BJ (cell line): ENCODE measurements around the gene FHL1. TPM values are rescaled to one million over a fixed set of nuclear protein-coding genes. Genes with fewer than 3 reads are reported as not detected.

Experiments
- CTCF ChIA-PET: fragments of 350-600 bp; formaldehyde crosslinking; extraction: SDS; loops from one replicate; lab custom pipeline; 2021; ENCODE audit warnings: antibody characterized with exemption, inconsistent platforms; lab: Yijun Ruan, JAX
- POLR2A ChIA-PET: fragments of 300-600 bp; sonication (Branson Sonifier 250); formaldehyde crosslinking; extraction: SDS; loops from one replicate; lab custom pipeline; 2021; ENCODE audit warnings: antibody characterized with exemption; lab: Charles Lee
- DNase-seq: peaks from one replicate; pipeline ENCODE4 v3.0.0-alpha.2; 2011; ENCODE audit warnings: low read depth
- H3K27me3 ChIP-seq: 2 replicates; pipeline ENCODE4 v1.6.0; 2011; ENCODE audit warnings: low read length; ENCODE audit not compliant: control insufficient read depth, insufficient read depth
- H3K36me3 ChIP-seq: 2 replicates; pipeline ENCODE4 v1.5.1; 2011; ENCODE audit warnings: low read length; ENCODE audit not compliant: control insufficient read depth, insufficient read depth
- H3K4me3 ChIP-seq: 2 replicates; pipeline ENCODE4 v1.5.1; 2011; ENCODE audit warnings: low read depth, mild to moderate bottlenecking, control low read depth, low read length
- polyA plus RNA-seq: library from polyadenylated mRNA; depleted of rRNA; stranded (reverse); fragments of >200 nt; gene quantifications from 2 replicates; pipeline ENCODE4 v1.2.3, GENCODE V29; 2011
- TF ChIP-seq, protein P1 (sequence below): IDR thresholded peaks from 2 replicates; pipeline ENCODE4 v1.5.1; 2011; ENCODE audit warnings: low read depth, mild to moderate bottlenecking, control low read depth, inconsistent platforms, low read length, moderate library complexity; ENCODE audit not compliant: insufficient read depth

The FHL1 gene
- polyA plus RNA-seq, 1 experiment: 1,251 TPM

DNA sequence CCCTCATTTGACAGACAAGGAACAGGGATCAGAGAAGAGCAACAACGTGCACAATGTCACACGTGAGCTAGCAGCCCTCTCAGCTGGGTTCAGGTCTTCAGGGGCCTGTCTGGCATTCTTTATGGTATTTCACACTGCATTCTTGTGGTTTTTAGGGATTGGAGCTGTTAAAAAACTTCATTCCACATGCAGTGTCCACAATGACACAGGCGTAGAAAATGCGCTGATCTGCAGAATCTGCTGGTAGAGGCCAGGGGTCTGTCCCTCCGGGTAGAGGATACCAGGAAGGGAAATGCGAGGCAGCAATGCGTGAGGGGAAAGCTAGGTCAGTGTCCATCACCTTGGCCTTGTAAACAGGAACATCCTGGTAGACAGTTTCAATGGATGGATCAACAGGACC lies 67.2 kb downstream of the FHL1 start:
- ChIA-PET POLR2A (interaction anchor here (1.0 kb wide), 1 partner anchor 45 kb away, joined by 5 read pairs; no protein-coding TSS in a partner anchor), CTCF (interaction anchor here (0.9 to 1.7 kb wide), 2 partner anchors 50 to 54 kb away, joined by 3 to 6 read pairs; no protein-coding TSS in a partner anchor)
- H3K4me3 ChIP-seq: no peak overlapping the region
- H3K36me3 ChIP-seq: peaks cover 3% of the 10 kb centered on the region
- no peaks in the 10 kb centered on the region for H3K27me3 ChIP-seq
- TF ChIP-seq, protein P1, sequence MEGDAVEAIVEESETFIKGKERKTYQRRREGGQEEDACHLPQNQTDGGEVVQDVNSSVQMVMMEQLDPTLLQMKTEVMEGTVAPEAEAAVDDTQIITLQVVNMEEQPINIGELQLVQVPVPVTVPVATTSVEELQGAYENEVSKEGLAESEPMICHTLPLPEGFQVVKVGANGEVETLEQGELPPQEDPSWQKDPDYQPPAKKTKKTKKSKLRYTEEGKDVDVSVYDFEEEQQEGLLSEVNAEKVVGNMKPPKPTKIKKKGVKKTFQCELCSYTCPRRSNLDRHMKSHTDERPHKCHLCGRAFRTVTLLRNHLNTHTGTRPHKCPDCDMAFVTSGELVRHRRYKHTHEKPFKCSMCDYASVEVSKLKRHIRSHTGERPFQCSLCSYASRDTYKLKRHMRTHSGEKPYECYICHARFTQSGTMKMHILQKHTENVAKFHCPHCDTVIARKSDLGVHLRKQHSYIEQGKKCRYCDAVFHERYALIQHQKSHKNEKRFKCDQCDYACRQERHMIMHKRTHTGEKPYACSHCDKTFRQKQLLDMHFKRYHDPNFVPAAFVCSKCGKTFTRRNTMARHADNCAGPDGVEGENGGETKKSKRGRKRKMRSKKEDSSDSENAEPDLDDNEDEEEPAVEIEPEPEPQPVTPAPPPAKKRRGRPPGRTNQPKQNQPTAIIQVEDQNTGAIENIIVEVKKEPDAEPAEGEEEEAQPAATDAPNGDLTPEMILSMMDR: no peak
- peak; percentile 73 for DNase-seq

DNA sequence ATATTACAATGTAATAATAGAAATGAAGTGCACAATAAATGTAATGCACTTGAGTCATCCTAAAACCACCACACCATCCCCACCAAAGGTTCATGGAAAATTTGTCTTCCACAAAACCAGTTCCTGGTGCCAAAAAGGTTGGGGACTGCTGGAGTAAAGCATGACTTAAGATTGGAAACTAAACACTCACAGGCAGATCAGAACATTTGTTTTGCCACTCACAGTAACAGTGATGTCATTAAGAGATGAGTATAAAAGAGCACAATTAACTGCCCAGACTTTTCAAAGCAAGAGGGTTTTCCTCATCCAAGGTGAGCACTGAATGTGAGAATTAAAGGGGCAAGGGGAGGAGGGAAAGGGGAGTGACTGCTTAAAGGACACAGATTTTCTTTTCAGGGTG lies 68.2 kb downstream of the FHL1 start:
- no peak for DNase-seq
- ChIA-PET CTCF (interaction anchor here (0.9 to 1.7 kb wide), 3 partner anchors 46 to 53 kb away, joined by 3 to 6 read pairs (median 5); no protein-coding TSS in a partner anchor), POLR2A (interaction anchor here (0.6 kb wide), 1 partner anchor 9 kb away, joined by 3 read pairs; no protein-coding TSS in a partner anchor)
- no peak overlapping the region for H3K4me3 ChIP-seq
- peaks cover 5% of the 10 kb centered on the region for H3K36me3 ChIP-seq
- H3K27me3 ChIP-seq: no peaks in the 10 kb centered on the region
- TF ChIP-seq, protein P1: no peak

DNA sequence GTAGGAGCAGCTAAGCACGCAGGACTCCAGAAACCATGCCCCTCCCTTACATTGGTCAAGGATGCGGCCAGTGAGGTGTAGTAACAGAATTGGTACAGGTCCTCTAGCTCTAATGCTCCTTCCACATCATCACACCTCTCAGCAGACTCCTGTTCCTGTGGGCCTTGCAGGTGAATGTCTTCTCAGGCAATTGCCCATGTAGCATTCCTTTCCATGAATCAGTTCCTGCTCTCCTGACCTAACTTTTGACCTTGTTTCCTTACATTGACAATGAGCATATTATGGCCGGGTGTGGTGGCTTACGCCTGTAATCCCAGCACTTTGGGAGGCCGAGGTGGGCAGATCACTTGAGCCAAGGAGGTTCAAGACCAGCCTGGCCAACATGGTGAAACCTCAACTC lies 72.6 kb downstream of the FHL1 start:
- Histone ChIP-seq H3K27me3 (no peaks in the 10 kb centered on the region), H3K36me3 (peaks cover 4% of the 10 kb centered on the region), H3K4me3 (no peak overlapping the region)
- TF ChIP-seq, protein P1: no peak
- CTCF ChIA-PET: no interaction called here
- POLR2A ChIA-PET: no interaction called here
- DNase-seq: no peak

DNA sequence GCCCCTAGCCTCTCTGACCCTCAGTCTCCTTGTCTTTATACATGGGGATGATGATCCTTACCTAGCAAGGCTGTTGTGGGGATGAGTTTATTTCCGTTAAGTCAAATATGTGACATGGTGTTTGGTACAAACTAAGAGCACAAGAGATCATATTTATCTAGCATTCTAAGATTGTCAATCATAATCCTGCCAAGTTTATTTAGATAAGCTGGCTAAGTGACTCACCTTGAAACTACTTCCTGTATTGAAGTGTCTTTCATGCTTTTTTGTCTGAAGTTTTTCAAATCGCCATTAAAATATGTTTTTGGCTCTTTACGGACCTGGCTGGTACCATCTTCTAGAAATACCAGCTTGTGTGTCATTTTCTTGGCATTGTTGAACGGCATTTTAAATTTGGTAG lies 73.2 kb downstream of the FHL1 start:
- Histone ChIP-seq H3K36me3 (peaks cover 5% of the 10 kb centered on the region), H3K27me3 (no peaks in the 10 kb centered on the region), H3K4me3 (no peak overlapping the region)
- no peak for DNase-seq
- TF ChIP-seq, protein P1: no peak
- POLR2A ChIA-PET: no interaction called here
- CTCF ChIA-PET: interaction anchor here (0.6 kb wide), 1 partner anchor 517 kb away, joined by 3 read pairs; no protein-coding TSS in a partner anchor

DNA sequence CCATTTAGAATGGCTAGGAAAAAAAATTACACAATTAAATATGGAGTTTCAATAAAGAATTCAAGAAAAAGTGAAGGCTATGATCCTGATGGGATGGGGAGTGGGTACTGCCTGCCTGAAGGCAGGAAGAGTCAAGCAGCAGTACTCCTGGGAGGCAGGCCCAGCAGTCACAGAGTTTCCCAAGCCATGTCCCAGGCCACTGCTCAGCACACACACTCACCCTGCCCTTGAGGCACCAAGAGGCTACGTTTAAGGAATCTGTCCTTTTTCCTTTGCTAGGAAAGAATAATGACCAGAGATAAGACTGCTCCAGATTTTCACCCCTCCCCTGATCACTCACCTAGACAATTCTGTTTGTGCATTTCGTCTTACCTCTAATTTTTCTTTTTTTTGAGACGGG lies 73.6 kb downstream of the FHL1 start:
- Histone ChIP-seq H3K4me3 (no peak overlapping the region), H3K36me3 (peaks cover 5% of the 10 kb centered on the region), H3K27me3 (no peaks in the 10 kb centered on the region)
- no peak for DNase-seq
- ChIA-PET CTCF (interaction anchor here (0.6 kb wide), 1 partner anchor 517 kb away, joined by 3 read pairs; no protein-coding TSS in a partner anchor), POLR2A (no interaction called here)
- TF ChIP-seq, protein P1: no peak
